Mesenteric fat pad (tissue), 1 donor: ENCODE results near the gene ABHD15. TPM values are rescaled to one million over a fixed set of nuclear protein-coding genes. Genes with fewer than 3 reads are reported as not detected.
"Not testable (repeated sequence)": the region's sequence is repeated elsewhere in the genome, so short reads cannot be mapped to it uniquely, and the experiment has no call there.

Source experiments
- DNase-seq: peaks from one replicate; pipeline ENCODE4 v3.0.0-alpha.2; 2020; ENCODE audit warnings: low spot score
- total RNA-seq: library from RNA; stranded (reverse); fragmentation: NEBNext Ultra II Directional; extraction: Animal tissue kit (Norgen Biotek cat#: 25700); gene quantifications from one replicate; pipeline ENCODE4 v1.2.1, GENCODE V29; 2021
- donor health status: DM: yes; HTN: yes; CAD: no.

Gene ABHD15
- total RNA-seq, 1 donor from 2014 or later, result 38.3 TPM

DNA sequence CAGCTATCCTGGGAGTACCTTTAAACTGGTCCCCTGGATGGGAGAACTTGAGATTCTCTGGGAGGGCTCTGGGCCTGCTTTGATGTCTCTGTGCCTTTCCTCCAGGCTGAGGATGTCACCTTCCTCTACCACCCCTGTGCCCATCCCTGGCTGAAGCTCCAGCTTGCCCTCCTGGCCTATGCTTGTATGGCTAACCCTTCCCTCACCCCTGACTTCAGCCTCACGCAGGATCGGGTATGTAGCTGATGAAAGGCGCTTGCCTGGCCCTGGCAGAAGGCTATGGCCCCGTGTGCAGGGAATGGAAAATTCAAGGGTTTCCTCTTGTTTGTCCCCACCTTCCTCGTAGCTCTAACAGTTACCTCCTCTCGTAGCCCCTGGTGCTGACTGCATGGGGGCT, 4.6 kb upstream of the ABHD15 start:
- peak; percentile 57 for DNase-seq

DNA sequence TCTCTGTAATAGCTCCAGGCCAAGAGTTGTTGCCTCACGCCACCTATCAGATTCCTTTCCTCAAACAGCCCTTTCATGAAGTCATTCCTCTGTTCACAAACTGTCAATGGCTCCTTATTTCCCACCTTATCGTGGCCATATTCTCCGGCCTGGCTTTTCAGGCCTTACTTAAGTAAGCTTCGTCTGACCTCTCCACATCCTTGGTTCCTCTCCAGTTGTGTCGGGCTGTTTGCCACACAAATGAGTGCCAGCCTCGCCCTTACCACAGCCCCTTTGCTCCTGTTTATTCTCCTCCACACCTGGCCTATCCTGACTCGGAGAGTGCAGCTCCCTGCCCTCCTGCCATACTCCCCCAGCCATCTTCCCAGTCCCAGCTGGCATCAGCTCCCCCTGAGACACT, 3.7 kb upstream of the ABHD15 start:
- DNase-seq, result peak; percentile 72

DNA sequence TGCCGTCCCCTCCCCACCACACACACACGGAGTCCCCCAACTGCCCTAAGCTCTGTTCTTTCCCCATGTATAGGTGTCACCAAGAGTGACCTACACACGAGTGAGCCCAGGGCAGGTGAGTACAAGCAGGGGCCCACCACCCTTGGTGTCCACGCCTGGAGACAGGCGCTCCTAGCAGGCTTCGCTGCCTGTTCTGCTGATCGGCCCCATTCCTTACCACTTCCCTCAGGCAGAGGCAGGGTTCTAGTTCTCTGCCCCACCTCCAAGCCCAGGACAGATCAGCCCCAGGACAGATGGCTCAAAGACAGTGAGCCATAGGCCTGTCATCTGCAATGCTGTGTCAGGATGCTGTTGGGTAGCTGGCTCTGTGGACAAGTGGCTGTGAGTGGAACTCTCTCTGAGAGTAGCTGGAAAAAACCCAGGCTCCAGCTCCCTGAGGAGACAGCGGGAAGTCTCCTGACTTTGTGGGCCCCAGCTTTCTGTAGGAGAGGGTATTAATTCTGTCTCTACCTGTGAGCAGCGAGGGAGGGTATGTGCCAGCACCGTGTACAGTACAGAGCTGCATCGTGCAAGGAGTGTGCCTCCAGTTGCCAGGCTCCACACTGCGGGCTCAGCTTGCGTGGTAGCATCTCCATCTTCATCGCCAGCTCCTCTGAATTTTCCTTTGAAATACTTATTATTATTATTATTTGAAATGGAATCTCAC, 2.6 kb upstream of the ABHD15 start:
- DNase-seq, result peak; percentile 85

DNA sequence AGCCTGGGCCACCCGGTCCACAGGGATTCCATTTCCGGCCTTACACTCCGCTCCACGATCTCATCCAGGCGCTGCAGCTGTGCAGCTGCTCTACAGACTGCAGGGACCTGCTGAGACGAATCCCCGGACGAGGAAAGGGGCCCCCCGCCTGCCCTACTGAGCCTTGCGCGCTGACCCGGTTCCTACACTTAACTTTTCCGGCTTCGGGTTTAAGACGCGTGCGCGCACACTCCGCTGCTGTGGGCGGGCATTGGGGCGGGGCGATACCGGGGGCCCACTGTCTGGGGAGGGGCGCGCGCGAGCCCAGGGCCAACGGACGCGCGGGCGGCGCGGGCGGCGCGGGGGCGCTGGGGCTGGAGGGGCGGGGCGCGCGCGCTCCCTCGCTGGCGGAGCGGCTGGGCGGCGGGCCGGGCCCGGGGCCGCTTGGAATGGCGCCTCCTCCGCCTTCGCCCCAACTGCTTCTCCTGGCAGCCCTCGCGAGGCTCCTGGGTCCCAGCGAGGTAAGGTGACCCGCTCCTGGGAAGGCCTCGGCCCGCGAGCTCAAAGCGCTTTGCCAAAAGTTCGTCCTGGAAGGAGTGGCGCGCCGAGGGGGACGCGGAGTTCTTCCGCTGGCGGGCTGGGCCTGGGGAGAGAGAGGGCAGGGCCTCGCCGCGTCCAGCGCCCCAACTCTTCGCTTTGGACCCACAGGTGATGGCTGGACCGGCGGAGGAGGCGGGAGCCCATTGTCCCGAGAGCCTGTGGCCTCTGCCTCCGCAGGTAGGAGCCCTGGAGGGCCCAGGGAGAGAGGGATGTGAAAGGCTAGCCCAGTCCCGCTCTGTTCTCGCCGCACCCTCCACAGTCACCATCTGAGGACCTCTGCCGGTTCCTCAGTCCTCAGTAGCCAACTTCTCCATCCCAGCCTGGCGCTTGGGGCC, 1.8 kb upstream of the ABHD15 start, which contains the start of gene TP53I13:
Gene TP53I13, plus strand, starts transcription at position 371 of the 914 bp plus-strand sequence. Its CDS starts 58 bp downstream, at position 429.
- DNase-seq, result peak; percentile 95

DNA sequence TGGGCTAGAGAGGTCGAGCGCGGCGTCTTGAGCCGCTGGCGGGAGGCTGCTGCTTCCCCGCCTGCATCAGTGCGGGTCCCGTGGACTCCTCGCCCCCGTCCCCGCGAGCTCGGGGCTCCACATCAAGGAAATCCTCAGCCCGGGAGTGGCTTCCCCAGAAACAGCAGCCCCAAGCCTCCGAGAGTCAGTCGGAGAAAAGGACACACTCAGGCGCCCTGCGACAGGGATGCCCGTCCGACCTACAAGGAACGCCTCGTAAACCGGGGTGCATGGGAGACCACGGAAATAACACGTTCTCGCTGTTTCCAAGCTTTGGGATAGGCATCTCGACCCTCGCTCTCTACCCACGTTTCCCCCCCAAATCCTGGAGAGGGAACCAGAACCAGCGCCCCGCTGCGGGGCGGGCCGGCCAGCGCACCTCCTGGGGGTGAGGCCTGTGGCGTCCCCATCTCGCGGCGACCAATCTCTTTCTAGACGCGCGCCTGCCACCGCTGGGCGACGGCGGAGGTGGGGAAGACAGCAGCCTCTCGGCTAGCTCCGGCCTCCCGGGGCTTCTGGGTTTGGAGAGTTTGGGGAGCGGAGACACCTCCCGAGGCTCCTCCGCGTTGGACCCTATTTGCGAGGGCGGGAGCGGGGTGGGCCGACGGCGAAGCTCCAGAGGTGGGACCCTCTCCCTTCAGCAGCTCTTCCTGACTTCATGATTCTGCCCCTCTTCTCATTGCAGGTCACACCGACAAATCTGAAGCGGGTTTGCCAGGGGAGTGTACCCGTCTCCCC, 905 bp upstream of the ABHD15 start:
- DNase-seq, result peak; percentile 91

DNA sequence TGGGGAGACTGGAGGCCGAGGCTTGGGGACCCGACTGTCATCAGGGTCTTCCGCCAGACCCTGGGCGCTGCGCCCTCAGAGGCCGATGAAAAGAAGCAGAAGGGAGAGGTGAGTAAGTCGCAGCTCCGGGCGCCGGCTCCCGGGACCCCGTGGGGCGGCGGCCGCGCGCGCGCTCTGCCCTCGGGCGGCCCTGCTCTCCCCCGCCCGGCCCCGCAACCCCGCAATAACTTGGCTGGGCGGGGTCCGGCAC, 392 bp upstream of the ABHD15 start:
- DNase-seq, result no peak

DNA sequence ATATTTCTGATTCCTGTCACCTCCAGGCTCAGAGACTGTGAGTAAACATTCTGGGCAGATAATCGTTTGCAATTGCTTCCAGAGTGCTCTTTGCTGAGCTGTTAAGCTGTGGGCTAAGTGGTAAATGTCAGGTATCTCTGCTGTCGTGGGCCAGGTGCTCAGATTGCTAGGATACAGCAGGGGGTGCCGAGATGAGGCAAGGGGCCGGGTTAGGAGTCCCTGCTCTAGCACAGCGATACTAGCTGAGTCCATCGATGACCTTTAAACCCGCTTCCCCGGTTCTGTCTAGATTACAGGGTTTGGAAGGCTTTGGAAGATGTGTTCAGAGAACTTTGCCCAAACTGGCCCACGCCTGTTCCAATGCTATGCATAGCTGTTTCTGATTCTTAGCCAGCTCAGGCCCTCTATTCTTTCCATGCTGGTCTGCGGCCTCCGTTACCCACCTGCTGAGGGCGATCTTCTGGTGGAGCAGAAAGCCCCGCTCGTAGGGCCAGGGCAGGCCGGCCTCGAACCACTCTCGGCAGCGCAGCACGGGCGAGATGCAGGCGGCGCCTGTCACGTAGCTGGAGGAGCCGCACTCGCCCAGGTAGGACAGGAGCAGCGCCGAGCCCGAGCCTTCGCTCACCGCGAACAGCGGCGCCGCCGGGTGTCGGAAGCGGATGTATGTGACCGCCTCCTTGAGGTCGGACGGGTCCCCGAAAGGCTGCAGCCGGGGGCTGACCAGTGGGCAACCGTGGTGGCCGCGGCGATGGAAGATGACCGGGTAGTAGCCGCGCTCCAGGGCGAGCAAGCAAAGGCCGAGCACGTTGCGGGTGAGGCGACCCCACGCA, 979 bp downstream of the ABHD15 start:
- peak; percentile 91 for DNase-seq

DNA sequence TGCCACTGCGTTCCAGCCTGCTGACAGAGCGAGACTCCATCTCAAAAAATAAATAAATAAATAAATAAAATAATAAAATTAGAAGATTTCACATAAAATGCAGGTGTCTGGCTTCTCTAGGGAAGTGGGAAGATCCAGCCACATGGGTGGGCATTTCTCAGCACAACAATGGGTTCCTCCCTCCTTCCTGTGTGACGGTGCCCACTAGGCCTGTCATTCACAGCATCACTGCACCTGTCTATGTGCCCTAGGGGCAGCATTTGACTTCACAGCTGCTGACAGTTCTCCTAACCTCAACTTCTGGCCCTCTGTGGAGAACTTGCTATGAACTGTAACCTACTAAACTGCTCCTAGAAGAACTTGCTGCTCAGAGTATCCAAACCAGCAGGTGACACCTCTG, 3.0 kb downstream of the ABHD15 start:
- peak; percentile 59 for DNase-seq

DNA sequence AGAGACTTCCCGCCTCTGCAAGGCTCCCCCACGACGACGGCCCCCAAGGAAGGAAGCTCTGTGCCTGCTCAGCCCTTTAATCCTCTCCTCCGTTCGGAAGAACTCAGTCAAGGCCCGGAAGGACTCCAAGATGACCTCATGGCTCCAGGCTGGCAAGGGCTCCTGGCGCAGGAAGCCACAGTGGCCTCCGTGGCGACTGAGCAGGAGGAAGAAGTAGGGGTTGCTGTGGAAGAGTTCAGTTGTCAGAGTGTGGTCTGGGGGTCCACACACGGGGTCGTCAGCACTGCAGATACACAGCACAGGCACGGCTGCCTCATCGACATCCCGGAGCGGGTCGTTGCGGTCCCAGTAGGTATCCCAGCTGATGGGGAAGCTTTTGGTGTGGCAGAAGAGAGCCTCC, 4.2 kb downstream of the ABHD15 start:
- DNase-seq, result peak; percentile 69

DNA sequence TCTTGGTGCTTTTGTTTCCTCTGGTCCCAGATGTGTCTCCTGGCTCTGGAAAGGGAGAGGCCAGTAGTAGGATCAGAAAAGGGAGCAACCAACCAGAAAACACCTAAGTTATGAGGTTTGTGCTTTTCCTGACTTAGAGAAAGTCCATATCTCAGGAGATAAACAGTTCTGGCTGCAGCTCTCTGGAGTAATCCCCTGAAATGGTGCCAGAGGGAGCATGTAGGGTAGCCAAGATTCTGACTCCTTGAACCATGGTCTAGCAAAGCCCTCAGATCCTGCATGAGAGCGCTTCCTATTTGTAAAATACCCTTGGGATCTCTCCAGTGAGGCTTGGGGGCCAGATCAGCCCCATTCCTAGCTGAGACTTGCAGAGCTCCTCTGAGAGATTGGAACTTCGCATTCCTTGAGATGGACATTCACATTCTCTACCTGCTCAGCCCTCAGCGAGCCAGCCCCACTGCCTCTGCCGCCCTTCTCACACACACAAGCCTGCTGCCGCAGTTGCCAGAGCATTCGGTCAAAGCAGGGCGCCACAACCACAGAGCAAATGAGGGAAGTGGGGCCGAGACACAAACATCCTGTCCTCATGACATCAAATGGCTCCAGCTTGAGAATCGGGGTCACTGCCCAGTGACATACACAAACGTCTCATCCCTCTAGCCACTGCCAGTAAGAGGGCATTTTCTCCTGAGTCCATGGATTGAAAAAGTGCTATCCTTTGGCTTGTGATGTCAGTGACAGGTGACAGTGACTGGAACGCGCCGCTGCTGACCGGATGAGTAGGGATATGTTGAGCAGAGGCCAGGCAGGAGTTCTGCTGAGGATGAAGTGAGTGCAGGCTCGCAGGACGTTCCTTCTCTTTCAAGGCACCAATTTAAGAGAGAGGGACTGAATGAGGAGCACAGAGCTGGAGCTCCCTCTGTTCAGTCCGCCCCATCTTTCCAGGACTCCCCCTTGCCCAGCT, 5.0 kb downstream of the ABHD15 start:
- peak; percentile 71 for DNase-seq

DNA sequence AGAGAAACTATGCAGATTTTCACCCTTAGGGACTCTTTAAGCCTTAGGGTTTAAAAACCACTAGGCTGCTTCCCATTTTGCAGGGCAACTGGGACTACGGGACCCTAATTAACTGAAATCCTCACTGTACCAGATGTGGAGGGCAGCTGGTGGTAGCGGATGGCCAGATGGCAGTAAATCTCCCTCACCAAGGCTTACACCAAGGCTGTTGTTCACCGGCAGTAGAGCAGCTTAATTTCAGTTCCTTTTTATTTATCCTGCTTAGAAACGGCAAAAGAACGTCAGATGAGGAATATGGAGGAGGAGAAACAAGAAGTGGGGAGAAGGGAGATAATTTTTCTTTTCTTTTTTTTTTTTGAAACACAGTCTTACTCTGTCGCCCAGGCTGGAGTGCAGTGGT, 6.5 kb downstream of the ABHD15 start:
- no peak for DNase-seq

DNA sequence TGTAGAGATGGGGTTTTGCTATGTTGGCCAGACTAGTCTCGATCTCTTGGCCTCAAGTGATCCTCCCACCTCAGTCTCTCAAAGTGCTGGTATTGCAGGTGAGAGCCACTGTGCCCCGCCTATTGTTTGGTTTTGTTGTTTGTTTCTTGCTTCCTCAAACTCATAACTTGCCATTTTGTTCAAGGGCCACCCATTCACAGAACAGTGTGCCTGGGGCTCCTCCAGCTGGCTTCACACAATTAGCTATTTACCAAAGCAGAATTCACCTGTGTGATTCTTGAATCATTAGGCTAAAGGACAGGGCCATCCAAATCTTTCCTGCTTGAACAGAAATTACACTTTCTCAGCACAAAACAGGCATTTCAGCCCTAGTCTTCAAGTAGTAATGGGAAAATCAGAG, 7.2 kb downstream of the ABHD15 start:
- DNase-seq, result no peak

DNA sequence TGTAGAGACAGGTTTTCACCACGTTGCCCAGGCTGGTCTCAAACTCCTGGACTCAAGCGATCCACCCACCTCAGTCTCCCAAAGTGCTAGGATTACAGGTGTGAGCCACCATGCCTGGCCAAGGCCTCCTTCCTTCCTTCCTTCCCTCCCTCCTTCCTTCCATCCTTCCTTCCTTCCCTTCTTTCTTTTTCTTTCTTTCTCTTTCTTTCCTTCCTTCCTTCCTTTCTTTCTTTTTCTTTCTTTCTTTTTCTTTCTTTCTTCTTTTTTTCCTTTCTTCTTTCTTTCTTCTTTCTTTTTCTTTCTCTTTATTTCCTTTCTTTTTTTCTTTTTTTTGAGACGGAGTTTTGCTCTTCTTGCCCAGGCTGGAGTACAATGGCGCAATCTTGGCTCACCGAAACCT, 8.7 kb downstream of the ABHD15 start:
- DNase-seq, result not testable (repeated sequence)

DNA sequence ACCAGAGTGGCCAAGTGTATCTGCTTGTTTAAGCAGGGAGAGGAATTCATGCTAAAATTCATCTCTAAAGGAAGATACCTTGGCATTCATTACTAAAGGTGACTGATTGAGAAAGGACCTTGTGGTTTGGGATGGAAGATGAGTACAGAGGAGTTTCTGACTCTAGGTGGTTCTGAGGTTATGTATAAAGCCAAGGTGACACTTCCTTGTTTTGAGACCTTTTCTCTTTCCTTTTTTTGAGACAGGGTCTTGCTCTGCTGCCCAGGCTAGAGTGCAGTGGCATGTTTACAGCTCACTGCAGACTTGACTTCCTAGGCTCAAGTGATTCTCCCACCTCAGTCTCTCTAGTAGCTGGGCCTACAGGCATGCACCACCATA, 9.1 kb downstream of the ABHD15 start:
- peak; percentile 20 for DNase-seq

DNA sequence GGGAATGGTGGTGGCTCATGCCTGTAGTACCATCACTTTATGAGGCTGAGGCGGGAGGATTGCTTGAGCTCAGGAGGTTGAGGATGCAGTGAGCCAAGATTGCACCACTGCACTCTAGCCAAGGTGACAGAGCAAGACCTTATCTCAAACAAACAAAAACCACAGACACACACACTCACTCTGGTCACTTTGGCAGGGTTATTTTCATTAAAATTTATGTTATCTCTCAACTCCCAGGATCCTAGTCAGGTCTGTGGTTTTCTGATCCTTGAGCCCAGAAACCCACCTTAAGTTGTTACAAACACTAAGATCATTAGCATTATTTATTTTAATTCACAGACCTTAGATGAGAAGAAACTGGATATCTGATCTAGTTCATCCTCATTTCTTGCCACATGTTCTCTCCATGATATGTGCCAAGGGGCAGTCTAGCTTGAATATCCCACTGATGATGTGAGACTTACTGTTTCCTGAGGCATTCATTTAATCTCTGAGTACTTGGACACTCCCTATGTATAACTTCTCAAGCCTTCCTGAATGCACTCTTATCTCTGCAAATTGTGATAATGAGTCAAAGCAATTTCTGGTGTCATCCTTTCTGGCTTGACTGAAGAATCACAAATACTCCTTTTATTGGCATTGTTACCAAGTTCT, 9.6 kb downstream of the ABHD15 start:
- peak; percentile 33 for DNase-seq

DNA sequence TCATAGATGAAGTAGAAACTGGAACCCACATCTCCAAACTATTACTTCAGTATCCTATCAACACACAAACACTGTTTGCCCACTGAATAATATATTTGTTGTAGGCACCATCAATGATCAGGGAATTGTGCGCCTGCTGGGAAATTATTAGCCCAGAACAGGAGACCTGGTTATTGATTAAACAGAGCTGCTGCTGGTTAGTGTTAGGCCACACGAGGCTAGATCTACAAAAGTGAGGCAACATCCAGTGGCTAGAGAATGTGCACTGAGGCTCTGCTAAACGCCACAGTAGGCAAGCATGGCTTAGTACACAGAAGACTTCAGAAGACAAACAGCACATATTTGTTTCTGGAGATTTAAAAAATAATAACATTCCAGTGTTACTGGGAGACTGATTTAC, 11.0 kb downstream of the ABHD15 start:
- DNase-seq, result no peak

DNA sequence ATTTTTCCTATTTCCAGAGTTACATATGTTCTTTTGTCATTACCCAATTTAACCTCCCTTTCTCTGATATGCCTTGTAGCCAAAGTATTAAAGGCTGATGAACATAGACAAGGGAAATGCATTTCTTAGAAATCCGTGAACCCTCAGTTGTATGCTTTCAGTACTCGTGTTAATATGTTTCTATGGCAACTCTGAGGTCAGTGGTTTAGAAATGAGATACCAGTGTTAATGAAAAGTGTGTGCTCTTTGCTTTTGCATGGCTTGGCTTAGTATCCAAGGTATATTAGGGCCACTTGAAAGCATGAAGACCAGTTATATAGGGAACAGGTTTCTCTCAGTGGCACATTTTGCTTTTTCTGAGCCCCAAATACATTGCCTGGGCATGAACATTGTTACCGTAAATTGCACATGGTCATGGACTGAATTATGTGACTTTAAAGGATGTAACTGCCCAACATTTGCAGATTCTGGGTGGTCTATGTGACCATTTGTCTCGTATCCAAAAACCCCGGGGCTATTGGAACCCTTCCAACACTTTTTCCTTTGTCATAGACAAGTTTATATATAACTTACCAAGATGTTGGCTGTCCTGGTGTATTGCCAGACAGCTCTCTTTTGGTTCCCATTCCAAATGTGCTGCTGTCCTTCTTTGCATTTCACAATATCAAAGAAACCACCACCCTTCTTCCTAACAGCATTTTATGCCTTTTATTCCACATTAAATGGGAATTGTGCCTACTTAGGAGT, 17.5 kb downstream of the ABHD15 start:
- no peak for DNase-seq

DNA sequence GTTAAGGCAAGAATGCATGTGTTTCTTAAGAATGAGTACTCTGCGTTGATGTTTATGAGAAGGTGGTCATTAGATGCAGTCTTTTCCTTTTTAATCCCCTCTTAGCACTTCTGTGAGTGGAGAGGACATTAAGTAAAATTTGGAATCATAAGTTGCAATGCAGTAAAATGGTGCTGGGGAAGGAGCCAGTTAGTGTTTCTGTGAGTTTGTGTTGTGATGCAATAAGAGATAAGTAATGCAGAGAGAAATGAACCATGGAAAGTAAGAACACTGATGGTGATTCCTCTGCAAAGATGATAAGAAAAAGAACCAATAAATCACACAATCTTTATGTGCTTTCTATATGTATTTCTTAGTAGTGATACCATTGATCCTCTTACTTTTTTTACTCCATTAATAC, 20.0 kb downstream of the ABHD15 start:
- no peak for DNase-seq

DNA sequence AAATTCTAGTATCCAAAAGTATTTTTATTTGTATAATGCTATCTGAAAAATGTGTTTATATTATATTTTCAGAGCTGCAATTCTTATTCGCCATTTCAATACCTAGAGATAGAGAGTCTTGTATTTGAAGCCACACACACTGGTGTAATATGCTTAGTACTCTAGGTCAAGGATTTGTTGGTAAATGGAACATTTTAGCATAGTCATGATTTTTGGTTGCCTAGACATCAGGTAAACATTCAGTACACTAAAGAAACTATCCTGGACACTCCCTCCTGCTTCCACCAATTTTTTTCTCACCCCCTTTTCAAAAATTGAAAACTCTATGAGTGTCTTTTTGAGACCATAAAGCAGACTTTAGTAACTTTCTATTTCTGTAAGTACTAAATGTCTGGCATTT, 20.8 kb downstream of the ABHD15 start:
- DNase-seq, result no peak
